ENCODE measurements around the gene WDR90. TPM values are rescaled to one million over a fixed set of nuclear protein-coding genes. Genes with fewer than 3 reads are reported as not detected.

Gene WDR90
- total and polyA plus RNA-seq, 2 of the 13 experiments (the other 11 are each of a cell fraction or from before 2014, with no cell fraction given): 14.9 to 28.9 TPM

- TF ChIP-seq, protein P1, sequence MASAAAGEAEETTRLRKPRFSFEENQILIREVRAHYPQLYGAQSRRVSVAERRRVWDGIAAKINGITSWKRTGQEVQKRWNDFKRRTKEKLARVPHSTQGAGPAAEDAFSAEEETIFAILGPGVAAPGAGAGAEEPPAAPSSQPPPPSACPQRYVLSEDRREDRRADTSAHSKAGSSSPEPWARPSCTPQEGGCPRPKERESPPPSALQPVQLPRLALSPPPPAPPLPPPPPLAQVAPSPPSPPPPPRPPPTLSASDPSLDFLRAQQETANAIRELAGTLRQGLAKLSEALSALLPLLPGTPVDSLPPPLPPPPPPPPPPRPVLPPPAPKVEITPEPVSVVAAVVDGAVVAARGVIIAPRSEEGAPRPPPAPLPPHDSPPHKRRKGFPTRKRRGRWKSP (CRISPR knock-in tag; IDR thresholded peaks at IDR 0.05): no peak
- TF ChIP-seq ZNF607 (CRISPR knock-in tag; IDR thresholded peaks at IDR 0.05; ENCODE audit: borderline replicate concordance) (no peak), MIXL1 (CRISPR knock-in tag; IDR thresholded peaks at IDR 0.05) (no peak), ZNF350 (CRISPR knock-in tag; IDR thresholded peaks at IDR 0.05; ENCODE audit: borderline replicate concordance, low read depth) (peak; percentile 49; the same call in 1 of the 2 replicates), NFE2L2 (IDR thresholded peaks at IDR 0.05; ENCODE audit: low read length) (no peak), ZNF674 (CRISPR knock-in tag; IDR thresholded peaks at IDR 0.05; ENCODE audit: low read depth) (no peak), SRSF4 (IDR thresholded peaks at IDR 0.05; ENCODE audit: low read depth, low read length, poor library complexity, severe bottlenecking) (no peak), NCOA1 (CRISPR knock-in tag; IDR thresholded peaks at IDR 0.05) (no peak), PTBP1 (IDR thresholded peaks at IDR 0.05; ENCODE audit: low read depth, low read length, poor library complexity, severe bottlenecking) (no peak), ZUFSP (CRISPR knock-in tag; IDR thresholded peaks at IDR 0.05; ENCODE audit: borderline replicate concordance) (no peak), SKI (IDR thresholded peaks at IDR 0.05; ENCODE audit: partially characterized antibody) (no peak), ZNF136 (CRISPR knock-in tag; IDR thresholded peaks at IDR 0.05; ENCODE audit: low read depth) (no peak), FOXJ3 (CRISPR knock-in tag; IDR thresholded peaks at IDR 0.05; ENCODE audit: borderline replicate concordance) (peak; percentile 59; the same call in 1 of the 2 replicates), RNF2 (conservative IDR thresholded peaks at IDR 0.05; ENCODE audit: low read depth) (no peak), ZNF296 (CRISPR knock-in tag; conservative IDR thresholded peaks at IDR 0.05) (no peak; the same call in 1 of the 2 replicates), FOXM1 (CRISPR knock-in tag; IDR thresholded peaks at IDR 0.05) (no peak), RFX3 (CRISPR knock-in tag; IDR thresholded peaks at IDR 0.05) (no peak), KMT2B (CRISPR knock-in tag; IDR thresholded peaks at IDR 0.05) (no peak), ZNF317 (CRISPR knock-in tag; IDR thresholded peaks at IDR 0.05) (0 out of 2 replicates have a peak, but pooled peaks have one; percentile 13), ATF7 (IDR thresholded peaks at IDR 0.05) (no peak), ATF7 (CRISPR knock-in tag; IDR thresholded peaks at IDR 0.05) (peak; percentile 21; the same call in 1 of the 2 replicates), SKIL (CRISPR knock-in tag; IDR thresholded peaks at IDR 0.05; ENCODE audit: borderline replicate concordance) (no peak), ZSCAN20 (CRISPR knock-in tag; IDR thresholded peaks at IDR 0.05; ENCODE audit: borderline replicate concordance) (no peak), ZBTB2 (CRISPR knock-in tag; IDR thresholded peaks at IDR 0.05; ENCODE audit: low read depth) (no peak)
Measured at GRCh38 chr16:630249-630814, 18.8 kb upstream of the WDR90 start (continued).
